ENCODE results near the gene JAKMIP2.

The JAKMIP2 gene

GRCh38 chr5:147552897-147553296, 229.6 kb downstream of the JAKMIP2 start:
- ChIA-PET CTCF (no interaction called here), POLR2A (no interaction called here)
- TF ChIP-seq CTCF (IDR thresholded peaks at IDR 0.05; ENCODE audit: control extremely low read depth, extremely low read depth, low read depth, missing control alignments) = no peak
- no peak for DNase-seq (ENCODE audit: extremely low spot score)

GRCh38 chr5:147551677-147552076, 230.9 kb downstream of the JAKMIP2 start:
- no peak for TF ChIP-seq CTCF (IDR thresholded peaks at IDR 0.05; ENCODE audit: control extremely low read depth, extremely low read depth, low read depth, missing control alignments)
- ChIA-PET POLR2A (no interaction called here), CTCF (no interaction called here)
- no peak for DNase-seq (ENCODE audit: extremely low spot score)

GRCh38 chr5:147547730-147548129, 234.8 kb downstream of the JAKMIP2 start:
- DNase-seq (ENCODE audit: extremely low spot score) = no peak
- POLR2A ChIA-PET = no interaction called here
- TF ChIP-seq CTCF (IDR thresholded peaks at IDR 0.05; ENCODE audit: control extremely low read depth, extremely low read depth, low read depth, missing control alignments) = no peak
- CTCF ChIA-PET = interaction anchor here (1.4 kb wide), 1 partner anchor 10 kb away, joined by 5 read pairs; no protein-coding TSS in a partner anchor

- no peak for DNase-seq (ENCODE audit: extremely low spot score)
- CTCF ChIA-PET = no interaction called here
- POLR2A ChIA-PET = no interaction called here
- no peak for TF ChIP-seq CTCF (IDR thresholded peaks at IDR 0.05; ENCODE audit: control extremely low read depth, extremely low read depth, low read depth, missing control alignments)
Measured at GRCh38 chr5:147544556-147544955, 238.0 kb downstream of the JAKMIP2 start.

- POLR2A ChIA-PET = no interaction called here
- no peak for DNase-seq (ENCODE audit: extremely low spot score)
Measured at GRCh38 chr5:147539053-147539452, 243.5 kb downstream of the JAKMIP2 start.

GRCh38 chr5:147538236-147538635, 244.3 kb downstream of the JAKMIP2 start:
- TF ChIP-seq CTCF (IDR thresholded peaks at IDR 0.05; ENCODE audit: control extremely low read depth, extremely low read depth, low read depth, missing control alignments) = no peak
- DNase-seq (ENCODE audit: extremely low spot score) = no peak
- CTCF ChIA-PET = interaction anchor here (1.2 kb wide), 1 partner anchor 22 kb away, joined by 3 read pairs; no protein-coding TSS in a partner anchor
- POLR2A ChIA-PET = no interaction called here

More at GRCh38 chr5:147539053-147539452, 243.5 kb downstream of the JAKMIP2 start:
- TF ChIP-seq CTCF (IDR thresholded peaks at IDR 0.05; ENCODE audit: control extremely low read depth, extremely low read depth, low read depth, missing control alignments) = no peak
- CTCF ChIA-PET = interaction anchor here (0.8 to 1.2 kb wide), 3 partner anchors 13 to 39 kb away, joined by 3 to 4 read pairs (median 4); no protein-coding TSS in a partner anchor

Measured in GM10248 (cell line).